Stimulated activated CD8-positive, alpha-beta memory T cell treated with anti-CD3 and anti-CD28 coated beads, Interleukin-2, amount 100 ng/mL, for 1 hour (primary cell): ENCODE data around the gene PTPRE.

Experiments used
- DNase-seq, 2 donors: peaks; one replicate each; pipeline ENCODE4 v3.0.0-alpha.2; 2020; ENCODE audit warnings: low read depth in 2 of 2

PTPRE gene

GRCh38 chr10:127926455-127926854 lies 19.6 kb downstream of the PTPRE start:
- no peak for DNase-seq

GRCh38 chr10:127928021-127928806 lies 21.3 kb downstream of the PTPRE start:
- no peak for DNase-seq

DNA sequence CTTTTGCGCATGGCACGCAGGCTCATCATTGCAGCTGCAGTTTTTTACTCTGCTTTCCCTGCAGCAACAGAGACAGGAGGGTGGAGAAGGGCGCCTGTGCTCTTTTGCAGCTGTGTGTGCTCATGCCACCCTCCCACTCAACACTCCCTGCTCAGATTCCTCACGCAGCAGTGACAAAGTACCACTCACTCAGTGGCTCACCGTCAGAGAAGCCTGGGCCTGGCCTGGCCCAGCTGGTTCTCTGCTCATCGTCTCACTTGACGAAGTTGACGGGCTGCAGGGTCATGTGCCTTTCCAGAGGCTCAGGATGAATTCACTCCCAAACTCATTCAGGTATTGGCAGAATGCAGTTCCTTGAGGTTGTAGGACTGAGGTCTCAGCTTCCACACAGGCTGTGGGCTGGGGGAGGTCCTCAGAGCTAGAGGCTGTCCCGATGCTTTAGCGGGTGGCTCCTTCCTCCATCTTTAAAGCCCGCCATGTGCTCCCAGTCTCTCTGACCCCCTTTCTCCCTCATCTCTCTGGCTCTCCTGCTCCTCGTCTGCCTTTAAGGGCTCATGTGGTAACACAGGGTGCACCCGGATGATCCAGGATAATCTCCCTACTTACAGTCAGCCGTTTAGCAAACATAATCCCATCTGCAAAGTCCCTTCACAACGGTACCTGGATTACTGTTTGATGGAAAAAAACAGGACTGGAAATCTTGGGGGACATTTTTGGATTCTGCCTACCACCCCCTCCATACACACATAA lies 25.8 kb downstream of the PTPRE start:
- DNase-seq, result no peak

- no peak for DNase-seq
Observed at GRCh38 chr10:127933271-127933670, 26.4 kb downstream of the PTPRE start.

DNA sequence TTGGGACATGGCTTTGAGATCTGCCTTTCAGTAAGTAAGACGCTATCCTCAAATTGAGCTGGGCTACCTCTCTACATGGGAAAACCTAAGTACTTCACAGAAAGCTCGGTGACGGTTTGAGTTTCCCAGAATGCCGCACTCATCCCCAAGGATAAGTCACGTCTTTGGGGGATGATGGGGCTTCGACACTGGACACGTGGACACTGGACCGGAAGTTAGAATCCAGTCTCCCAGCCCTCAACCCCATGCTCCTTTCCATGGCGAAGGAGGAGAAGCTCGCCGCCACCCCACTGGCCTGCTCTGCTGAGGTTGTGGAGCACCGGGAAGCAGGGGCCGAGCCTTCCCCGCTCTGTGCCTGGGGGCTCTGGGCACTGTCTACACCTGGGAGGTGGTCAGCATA lies 27.5 kb downstream of the PTPRE start:
- DNase-seq, result no peak

GRCh38 chr10:127935071-127935561 lies 28.2 kb downstream of the PTPRE start:
- DNase-seq, result no peak

- no peak for DNase-seq
Observed at GRCh38 chr10:127937069-127937468, 30.2 kb downstream of the PTPRE start.

DNA sequence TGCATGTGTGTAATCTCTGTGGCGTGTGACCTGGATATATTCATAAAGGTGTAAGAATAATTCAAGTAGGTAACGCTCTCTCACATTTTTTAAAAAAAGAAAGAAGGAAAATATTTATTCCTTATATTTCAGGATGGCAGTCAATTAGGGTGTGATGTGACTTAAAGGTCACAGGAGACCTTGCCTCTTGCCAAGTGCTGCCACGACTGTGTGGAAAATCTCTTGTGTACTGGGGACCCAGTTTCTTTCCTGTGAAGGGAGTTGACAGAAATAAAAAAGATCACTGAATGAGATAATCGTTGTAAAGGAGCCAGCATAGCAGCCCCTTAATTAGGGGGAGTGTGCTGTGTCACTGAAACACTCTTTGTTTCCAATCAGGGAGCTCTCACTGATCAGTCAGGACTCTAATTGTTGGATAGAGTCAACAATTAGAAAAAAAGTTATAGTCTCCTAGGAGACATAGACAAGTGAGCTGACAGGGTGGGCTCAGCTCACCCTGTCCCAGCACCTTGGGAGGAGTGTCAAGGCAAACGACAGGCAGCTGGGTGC lies 31.1 kb downstream of the PTPRE start:
- DNase-seq, result no peak

GRCh38 chr10:127939786-127940330 lies 33.0 kb downstream of the PTPRE start:
- DNase-seq, result no peak

DNA sequence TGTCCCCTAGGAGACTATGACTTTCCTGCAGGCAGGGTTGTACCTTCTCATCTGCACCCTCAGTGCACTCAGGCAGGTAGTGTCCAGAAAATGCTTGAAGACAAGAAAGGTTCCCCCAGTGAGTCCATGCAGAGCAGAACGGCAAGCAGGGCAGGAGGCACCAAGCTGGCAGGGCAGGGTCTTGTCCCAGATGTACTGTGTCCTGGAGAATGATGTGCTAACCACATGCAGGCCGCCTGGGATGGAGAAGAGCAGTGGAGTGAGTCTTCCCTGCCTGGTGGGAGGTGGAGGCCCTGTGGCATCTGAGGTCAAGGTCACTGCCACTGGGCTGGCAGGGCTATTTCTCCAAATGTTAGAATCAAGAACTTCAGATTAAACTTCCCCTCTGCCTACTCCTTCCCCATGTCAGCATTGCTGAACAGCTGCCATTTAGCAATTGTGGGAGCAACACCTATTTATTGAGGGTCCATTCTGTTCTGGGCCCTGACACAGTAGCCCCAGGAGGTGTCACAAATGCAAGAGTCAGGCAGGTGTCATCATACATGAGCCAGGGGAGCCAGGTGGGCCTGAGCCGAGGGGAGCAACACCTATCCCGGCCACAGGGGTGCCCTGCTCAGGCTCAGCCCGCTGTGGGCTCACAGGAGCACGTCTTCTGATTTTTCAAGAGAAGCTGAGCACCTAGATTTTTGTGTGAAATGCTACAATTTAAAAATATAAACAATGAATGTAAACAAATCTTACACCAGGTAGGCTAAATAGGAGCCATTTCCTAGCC lies 34.1 kb downstream of the PTPRE start:
- DNase-seq, result no peak

DNA sequence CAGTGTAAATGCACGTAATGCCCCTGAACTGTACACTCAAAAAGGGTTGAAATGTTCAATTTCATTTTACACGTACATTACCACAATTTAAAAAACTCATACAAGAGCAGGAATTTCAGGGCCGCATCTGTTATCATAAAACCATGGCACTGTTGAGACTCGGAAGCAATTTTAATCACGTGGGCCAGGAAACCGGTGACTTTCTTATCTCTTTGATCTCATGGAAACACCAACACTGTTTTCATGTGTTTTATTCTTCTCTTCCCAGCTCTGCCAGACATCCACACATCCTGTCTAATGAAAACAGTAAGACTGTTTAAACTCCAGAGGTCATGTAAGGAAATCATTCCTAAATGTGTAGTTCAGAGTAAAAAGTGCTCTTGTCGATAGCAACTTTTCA lies 35.9 kb downstream of the PTPRE start:
- DNase-seq, result no peak

- DNase-seq, result no peak
Observed at GRCh38 chr10:127943336-127943910, 36.5 kb downstream of the PTPRE start.

GRCh38 chr10:127944256-127944655 lies 37.4 kb downstream of the PTPRE start:
- DNase-seq, result no peak

GRCh38 chr10:127945341-127945758 lies 38.4 kb downstream of the PTPRE start:
- DNase-seq, result no peak

GRCh38 chr10:127945948-127946711 lies 39.2 kb downstream of the PTPRE start:
- no peak for DNase-seq

- DNase-seq, result no peak
Observed at GRCh38 chr10:127947211-127947610, 40.3 kb downstream of the PTPRE start.

- no peak for DNase-seq
Observed at GRCh38 chr10:127948791-127949190, 41.9 kb downstream of the PTPRE start.

DNA sequence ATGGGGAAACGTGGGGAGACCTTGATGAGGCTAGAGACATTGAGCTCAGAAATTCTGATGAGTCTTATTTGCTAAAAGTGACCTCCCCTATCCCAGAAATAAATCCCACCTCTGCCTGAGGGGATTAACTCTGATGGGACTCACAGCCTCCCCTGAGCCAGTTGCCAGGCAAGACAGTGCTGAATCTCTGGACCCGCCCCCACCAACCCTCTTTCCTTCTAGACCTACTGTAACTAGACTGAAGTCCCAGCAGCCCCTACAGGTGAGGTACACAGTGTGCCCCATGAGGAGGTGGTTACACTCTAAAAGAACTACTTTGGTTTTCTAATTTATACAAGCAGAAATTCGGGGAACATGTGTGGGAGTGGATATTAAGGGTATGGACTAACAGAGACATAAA lies 42.9 kb downstream of the PTPRE start:
- no peak for DNase-seq

GRCh38 chr10:127951861-127952574 lies 45.1 kb downstream of the PTPRE start:
- DNase-seq, result no peak

DNA sequence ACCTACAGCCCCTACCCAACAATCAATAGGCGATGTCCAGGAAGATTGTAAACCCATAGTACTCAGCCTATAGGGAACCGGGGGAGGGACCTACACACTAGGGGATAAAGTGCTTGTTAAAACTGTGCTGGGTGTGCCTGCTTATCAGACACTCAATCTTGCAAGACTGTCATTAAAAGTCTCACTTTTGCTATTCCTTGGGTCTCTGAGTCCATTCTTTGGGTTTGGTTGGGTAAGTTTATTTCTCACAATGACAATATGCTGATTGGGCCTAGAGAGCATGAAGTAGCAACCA lies 45.6 kb downstream of the PTPRE start:
- no peak for DNase-seq
